Neutrophil (primary cell): ENCODE measurements around the gene FAM186B.

ENCODE experiments used
- H3K27ac ChIP-seq: fragments of 200-600 bp; sonication (generic); 2 replicates; pipeline ENCODE4 v1.5.1; 2016; ENCODE audit warnings: mild to moderate bottlenecking, moderate library complexity
- H3K27me3 ChIP-seq: fragments of 200-600 bp; sonication (generic); 2 replicates; pipeline ENCODE4 v1.6.0; 2016; ENCODE audit warnings: mild to moderate bottlenecking
- H3K36me3 ChIP-seq: fragments of 200-600 bp; sonication (generic); 2 replicates; pipeline ENCODE4 v1.5.1; 2017
- H3K4me1 ChIP-seq, 2 experiments: fragments of 200-600 bp in 1 of 2; sonication (generic) in 1 of 2; 1 replicate in 1 of 2; 2 replicates in 1 of 2; pipeline versions ENCODE4 v1.5.1 to v1.6.1; 2013 to 2016; ENCODE audit warnings: low read depth in 1 of 2, low read length in 1 of 2, mild to moderate bottlenecking in 1 of 2, moderate library complexity in 1 of 2; ENCODE audit not compliant: control insufficient read depth in 1 of 2, insufficient read depth in 1 of 2
- H3K4me3 ChIP-seq, 2 experiments: fragments of 200-600 bp in 1 of 2; sonication (generic) in 1 of 2; 1 replicate in 1 of 2; 2 replicates in 1 of 2; pipeline ENCODE4 v1.5.1; 2013 to 2016; ENCODE audit warnings: low read depth in 1 of 2, low read length in 1 of 2, mild to moderate bottlenecking in 1 of 2, moderate library complexity in 1 of 2
- H3K9me3 ChIP-seq: fragments of 200-600 bp; sonication (generic); 2 replicates; pipeline ENCODE4 v1.5.1; 2016
- CTCF ChIP-seq: fragments of 200-600 bp; sonication (generic); IDR thresholded peaks from 2 replicates; pipeline ENCODE4 v1.5.1; 2016; ENCODE audit warnings: antibody characterized with exemption

The FAM186B gene

DNA sequence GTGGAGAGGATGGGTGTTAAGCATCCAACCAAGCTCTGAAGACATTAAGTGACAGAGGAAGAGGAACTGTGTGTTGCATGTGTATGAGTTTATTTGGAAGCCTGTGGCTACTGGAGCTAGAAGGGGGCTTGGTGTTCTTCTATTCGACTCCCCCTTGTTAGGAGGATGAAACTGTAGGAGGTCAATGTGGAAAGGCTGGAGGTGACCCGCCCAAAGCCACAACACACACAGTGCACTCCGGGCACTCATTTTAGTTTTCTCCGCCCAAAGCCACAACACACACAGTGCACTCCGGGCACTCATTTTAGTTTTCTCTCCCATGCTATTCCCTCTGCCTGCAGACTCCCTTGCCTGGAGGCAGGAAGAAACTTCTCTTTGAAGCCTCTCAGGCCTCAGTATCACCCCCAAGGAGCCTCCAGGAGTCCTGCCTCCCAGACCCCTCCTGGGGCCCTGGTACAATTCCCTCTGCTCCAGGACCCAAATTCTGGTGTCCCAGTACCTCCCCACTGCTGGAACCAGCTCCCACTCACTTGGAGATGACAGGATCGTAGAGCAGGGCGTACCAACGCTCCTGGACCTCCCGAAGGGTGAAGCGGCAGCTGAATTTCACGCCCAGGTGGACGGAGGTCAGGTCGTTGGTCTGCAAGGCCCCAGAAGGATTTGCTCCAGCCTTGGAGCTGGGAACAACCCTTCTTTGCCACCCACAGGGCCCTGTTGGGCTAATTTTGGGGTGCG lies 41.3 kb downstream of the FAM186B start:
- peaks cover 70% of the 10 kb centered on the region for H3K36me3 ChIP-seq
- H3K4me3 ChIP-seq, result no peak overlapping the region
- H3K27me3 ChIP-seq, result no peaks in the 10 kb centered on the region
- no peaks in the 10 kb centered on the region for H3K9me3 ChIP-seq
- no peak for TF ChIP-seq CTCF
- no peak overlapping the region for H3K27ac ChIP-seq
- peaks cover 16 to 21% of the 10 kb centered on the region in 2 experiments for H3K4me1 ChIP-seq

DNA sequence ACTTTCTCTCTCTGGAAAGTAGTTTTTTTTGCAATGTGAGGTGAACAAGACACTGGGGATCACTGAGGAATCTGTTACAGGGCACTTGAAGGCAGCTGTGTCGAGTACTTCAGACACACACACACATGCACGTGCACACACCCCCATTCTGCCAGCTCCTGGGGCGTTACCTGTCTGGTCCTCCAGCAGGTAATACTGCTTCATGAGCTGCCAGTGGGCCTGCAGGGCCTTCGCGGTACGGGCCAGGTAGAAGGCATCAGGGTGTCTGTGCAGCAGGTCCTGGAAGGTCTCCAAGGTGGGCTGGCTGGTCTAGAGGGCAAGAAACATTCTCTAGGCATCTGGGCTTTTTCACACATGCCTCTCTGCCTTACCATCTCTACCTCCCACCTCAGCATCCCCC lies 42.6 kb downstream of the FAM186B start:
- peaks cover 8 to 13% of the 10 kb centered on the region in 2 experiments for H3K4me1 ChIP-seq
- no peaks in the 10 kb centered on the region for H3K27me3 ChIP-seq
- no peak for TF ChIP-seq CTCF
- H3K4me3 ChIP-seq, result no peak overlapping the region
- no peak overlapping the region for H3K27ac ChIP-seq
- H3K36me3 ChIP-seq, result peaks cover 83% of the 10 kb centered on the region
- H3K9me3 ChIP-seq, result no peaks in the 10 kb centered on the region

- Histone ChIP-seq H3K36me3 (peaks cover 89% of the 10 kb centered on the region), H3K27me3 (no peaks in the 10 kb centered on the region), H3K27ac (no peak overlapping the region), H3K9me3 (no peaks in the 10 kb centered on the region), H3K4me3 (no peak overlapping the region), H3K4me1 (peaks cover 4 to 10% of the 10 kb centered on the region in 2 experiments)
- no peak for TF ChIP-seq CTCF
These were observed 43.2 kb downstream of the FAM186B start for GRCh38 chr12:49562233-49562632.

- H3K4me1 ChIP-seq, result no peaks in the 10 kb centered on the region
- no peak overlapping the region for H3K4me3 ChIP-seq
- H3K27me3 ChIP-seq, result no peaks in the 10 kb centered on the region
- no peak overlapping the region for H3K27ac ChIP-seq
- peaks cover 100% of the 10 kb centered on the region for H3K36me3 ChIP-seq
- TF ChIP-seq CTCF, result no peak
- H3K9me3 ChIP-seq, result no peaks in the 10 kb centered on the region
These were observed 44.7 kb downstream of the FAM186B start for GRCh38 chr12:49560695-49561094.

DNA sequence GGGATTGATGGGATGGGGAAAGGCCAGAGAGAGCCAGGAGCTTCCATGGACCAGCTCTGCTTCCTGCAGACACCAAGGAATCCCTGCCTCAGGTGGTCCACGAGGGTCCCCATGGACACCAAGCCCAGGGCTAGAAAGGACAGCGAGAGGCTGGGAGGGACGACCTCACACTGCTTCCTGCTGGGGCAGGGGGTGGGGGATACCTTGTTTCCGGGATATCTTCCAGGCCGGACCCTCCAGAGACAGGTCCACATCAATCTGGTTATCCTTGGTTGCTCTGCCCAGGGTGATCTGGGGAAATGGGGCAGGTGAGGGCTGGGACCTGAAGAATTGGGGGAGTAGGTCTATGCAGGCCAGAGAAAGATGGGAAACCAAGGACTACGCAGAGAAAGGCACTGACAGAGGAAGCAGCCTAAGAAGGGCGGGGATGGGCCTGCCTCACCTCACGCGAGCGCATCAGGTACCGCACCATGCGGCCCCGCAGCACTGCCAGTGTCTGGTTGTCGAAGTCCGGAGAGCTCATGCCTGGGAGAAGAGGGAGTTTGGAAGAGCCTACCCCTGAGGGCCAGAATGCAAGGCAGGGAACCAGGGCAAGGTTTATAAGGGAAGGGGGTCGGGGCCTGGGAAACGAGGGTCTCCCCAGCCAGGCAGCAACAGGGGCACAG lies 46.3 kb downstream of the FAM186B start:
- H3K9me3 ChIP-seq, result no peaks in the 10 kb centered on the region
- H3K4me1 ChIP-seq, result no peaks in the 10 kb centered on the region
- H3K4me3 ChIP-seq, result no peak overlapping the region
- peaks cover 87% of the 10 kb centered on the region for H3K36me3 ChIP-seq
- no peaks in the 10 kb centered on the region for H3K27me3 ChIP-seq
- TF ChIP-seq CTCF, result no peak
- H3K27ac ChIP-seq, result no peak overlapping the region
